K562 (cell line): Measurements from ENCODE around the gene STPG4. TPM values are rescaled to one million over a fixed set of nuclear protein-coding genes. Genes with fewer than 3 reads are reported as not detected.

ENCODE experiments used
- ARID1B ChIP-seq: fragments of 450-650 bp; IDR thresholded peaks from 2 replicates; pipeline ENCODE4 v1.6.1; 2016; ENCODE audit warnings: antibody characterized with exemption, mild to moderate bottlenecking, inconsistent platforms
- ARNT ChIP-seq, 2 experiments: fragments of 450-650 bp; IDR thresholded peaks; 2 replicates each; pipeline ENCODE4 v1.6.1; 2016; ENCODE audit warnings: mild to moderate bottlenecking in 1 of 2
- CBFA2T2 ChIP-seq: fragments of 450-650 bp; conservative IDR thresholded peaks from 2 replicates; pipeline ENCODE4 v1.6.1; 2017; ENCODE audit warnings: mild to moderate bottlenecking
- CC2D1A ChIP-seq: fragments of 450-650 bp; IDR thresholded peaks from 2 replicates; pipeline ENCODE4 v1.6.1; 2017; ENCODE audit warnings: mild to moderate bottlenecking
- ESRRA ChIP-seq: fragments of 450-650 bp; IDR thresholded peaks from 2 replicates; pipeline ENCODE4 v1.6.1; 2014; ENCODE audit warnings: low read depth, mild to moderate bottlenecking, moderate library complexity, borderline replicate concordance
- FOSL1 ChIP-seq: fragments of 200-800 bp; sonication (Bioruptor generic); conservative IDR thresholded peaks from 2 replicates; pipeline ENCODE4 v1.6.1; 2016; ENCODE audit warnings: missing genetic modification characterization, missing compliant biosample characterization
- KLF16 ChIP-seq: IDR thresholded peaks from 2 replicates; pipeline ENCODE4 v1.6.1; 2016; ENCODE audit warnings: antibody characterized with exemption
- LARP7 ChIP-seq: fragments of 450-650 bp; IDR thresholded peaks from 2 replicates; pipeline ENCODE4 v1.6.1; 2016
- MBD2 ChIP-seq: sonication (generic); IDR thresholded peaks from 2 replicates; pipeline ENCODE4 v1.6.1; 2016; ENCODE audit warnings: low read depth, borderline replicate concordance
- NCOA1 ChIP-seq: fragments of 450-650 bp; IDR thresholded peaks from 2 replicates; pipeline ENCODE4 v1.6.1; 2016; ENCODE audit warnings: low read depth
- PBX2 ChIP-seq, 2 experiments: IDR thresholded peaks in 1 of 2; conservative IDR thresholded peaks in 1 of 2; 2 replicates each; pipeline ENCODE4 v1.6.1; 2016; ENCODE audit warnings: low read depth in 2 of 2, mild to moderate bottlenecking in 1 of 2, missing compliant biosample characterization in 1 of 2, missing genetic modification characterization in 1 of 2, moderate library complexity in 1 of 2
- RAD21 ChIP-seq, 2 experiments: fragments of 250-450 bp in 1 of 2; fragments of 450-650 bp in 1 of 2; sonication (Bioruptor Pico) in 1 of 2; formaldehyde crosslinking in 1 of 2; IDR thresholded peaks in 1 of 2; conservative IDR thresholded peaks in 1 of 2; 2 replicates each; pipeline versions ENCODE4 v1.4.0 to v1.8.0; 2020 to 2022; ENCODE audit warnings: mild to moderate bottlenecking in 2 of 2, moderate library complexity in 1 of 2
- SP1 ChIP-seq: sonication (generic); formaldehyde crosslinking; IDR thresholded peaks from 2 replicates; pipeline ENCODE4 v1.8.1; 2022; ENCODE audit warnings: mild to moderate bottlenecking, missing genetic modification reagents
- SPI1 ChIP-seq: IDR thresholded peaks from 2 replicates; pipeline ENCODE4 v1.6.1; 2011; ENCODE audit warnings: low read depth, low read length, control low read depth, borderline replicate concordance
- TCF3 ChIP-seq: sonication (generic); formaldehyde crosslinking; IDR thresholded peaks from 2 replicates; pipeline ENCODE4 v1.4.0; 2020; ENCODE audit warnings: mild to moderate bottlenecking, missing genetic modification reagents
- THRB ChIP-seq: fragments of 450-650 bp; formaldehyde crosslinking; conservative IDR thresholded peaks from 2 replicates; pipeline ENCODE4 v1.4.0; 2022; ENCODE audit warnings: mild to moderate bottlenecking, missing genetic modification characterization
- TSHZ1 ChIP-seq: fragments of 250-450 bp; sonication (Bioruptor Pico); IDR thresholded peaks from 2 replicates; pipeline ENCODE4 v1.4.0; 2020; ENCODE audit warnings: mild to moderate bottlenecking, moderate library complexity
- ZEB2 ChIP-seq: fragments of 450-650 bp; IDR thresholded peaks from 2 replicates; pipeline ENCODE4 v1.6.1; 2016
- polyA plus RNA-seq, 8 experiments: library from polyadenylated mRNA; depleted of rRNA in 4 of 8; stranded (reverse) in 5 of 8; unstranded in 3 of 8; fragments of >200 nt; fragmentation: Nextera tagmentation in 2 of 8; fragmentation: Illumina TruSeq in 1 of 8; extraction: Ambion mirVana in 2 of 8; extraction: Trizol in 1 of 8; gene quantifications; 2 replicates each; pipeline versions ENCODE4 v1.2.1 to v1.2.3, GENCODE V29; 2011 to 2014; ENCODE audit warnings: inconsistent platforms in 1 of 8, missing spikeins in 1 of 8
- total RNA-seq, 7 experiments: library from RNA; depleted of rRNA in 6 of 7; stranded (reverse); fragments of >200 nt in 6 of 7; fragmentation: Illumina TruSeq in 2 of 7; extraction: Trizol in 2 of 7; gene quantifications; 2 replicates each; pipeline versions ENCODE4 v1.2.1 to v1.2.3, GENCODE V29; 2011 to 2021; ENCODE audit warnings: low replicate concordance in 1 of 7

Gene STPG4
- total and polyA plus RNA-seq, 9 of the 15 experiments (the other 6 are each of a cell fraction or from before 2014, with no cell fraction given), result 0.10 to 0.68 (median 0.22) TPM; not detected in 6

GRCh38 chr2:47078541-47079482 lies 76.3 kb downstream of the STPG4 start (continued):
- no peak for TF ChIP-seq PBX2 (CRISPR knock-in tag; IDR thresholded peaks at IDR 0.05; ENCODE audit: low read depth)
- peak; percentile 45 for TF ChIP-seq PBX2 (tag; conservative IDR thresholded peaks at IDR 0.05; ENCODE audit: low read depth)
- TF ChIP-seq ZEB2, result peak; percentile 74
- TF ChIP-seq FOSL1 (tag), result no peak
- no peak for TF ChIP-seq LARP7
- TF ChIP-seq CBFA2T2, result peak; percentile 91
- peak; percentile 97 for TF ChIP-seq TCF3
- peak; percentile 79 for TF ChIP-seq KLF16
- peak in 1 of 2 experiments; percentile 29; a peak in 1 of 4 replicates for TF ChIP-seq RAD21 (CRISPR knock-in tag; conservative IDR thresholded peaks at IDR 0.05 in 1 of 2, IDR thresholded peaks at IDR 0.05 in 1 of 2)
- peak; percentile 95 for TF ChIP-seq ARID1B
- peak in 1 of 2 experiments; percentile 86; a peak in 2 of 4 replicates for TF ChIP-seq ARNT (IDR thresholded peaks at IDR 0.05)
- 0 out of 2 replicates have a peak, but pooled peaks have one; percentile 37 for TF ChIP-seq SP1
- TF ChIP-seq CC2D1A, result peak; percentile 47; the same call in 1 of the 2 replicates
- peak; percentile 93 for TF ChIP-seq ESRRA
- peak; percentile 79; the same call in 1 of the 2 replicates for TF ChIP-seq NCOA1
- TF ChIP-seq MBD2, result peak; percentile 24; the same call in 1 of the 2 replicates
- 0 out of 2 replicates have a peak, but pooled peaks have one; percentile 45 for TF ChIP-seq SPI1
- TF ChIP-seq TSHZ1 (CRISPR knock-in tag), result no peak
- no peak for TF ChIP-seq THRB (CRISPR knock-in tag)
